Progenitor cell of endocrine pancreas (in vitro differentiated cells): ENCODE data around the gene C3orf80. TPM values are rescaled to one million over a fixed set of nuclear protein-coding genes. Genes with fewer than 3 reads are reported as not detected.
A peak's percentile ranks its signal among the peaks of the same experiment; 100 is the strongest.
"Not testable (repeated sequence)": the region's sequence is repeated elsewhere in the genome, so short reads cannot be mapped to it uniquely, and the experiment has no call there.

Experiments used
- DNase-seq: peaks from one replicate; pipeline ENCODE4 v3.0.0; 2021; ENCODE audit warnings: low spot score; ENCODE audit not compliant: unreplicated experiment
- H3K27ac Mint-ChIP-seq: 2 replicates; pipeline ENCODE4 v1.8.0; 2021; ENCODE audit warnings: mild to moderate bottlenecking, moderate library complexity, mixed read lengths
- H3K27me3 Mint-ChIP-seq: 2 replicates; pipeline ENCODE4 v1.8.0; 2021; ENCODE audit warnings: mixed read lengths
- H3K36me3 Mint-ChIP-seq: 2 replicates; pipeline ENCODE4 v1.8.0; 2022; ENCODE audit warnings: mixed read lengths; ENCODE audit not compliant: insufficient read depth
- H3K4me1 Mint-ChIP-seq: 2 replicates; pipeline ENCODE4 v1.8.0; 2021; ENCODE audit warnings: low read depth, mixed read lengths
- H3K4me3 Mint-ChIP-seq: 2 replicates; pipeline ENCODE4 v1.8.0; 2021; ENCODE audit warnings: low read depth, mild to moderate bottlenecking, moderate library complexity, mixed read lengths
- H3K9me3 Mint-ChIP-seq: 2 replicates; pipeline ENCODE4 v1.8.0; 2021; ENCODE audit warnings: low read depth, mixed read lengths
- total RNA-seq: library from RNA; stranded (reverse); gene quantifications from 2 replicates; pipeline ENCODE4 v1.2.1, GENCODE V29; 2021
- TF ChIP-seq, protein P1 (sequence below): fragments of 200-600 bp; sonication (generic); IDR thresholded peaks from one replicate; pipeline ENCODE4 v1.5.0; 2021; ENCODE audit warnings: antibody characterized with exemption, mild to moderate bottlenecking; ENCODE audit not compliant: unreplicated experiment

The C3orf80 gene
- total RNA-seq, 1 donor from 2014 or later = 0.50 TPM

DNA sequence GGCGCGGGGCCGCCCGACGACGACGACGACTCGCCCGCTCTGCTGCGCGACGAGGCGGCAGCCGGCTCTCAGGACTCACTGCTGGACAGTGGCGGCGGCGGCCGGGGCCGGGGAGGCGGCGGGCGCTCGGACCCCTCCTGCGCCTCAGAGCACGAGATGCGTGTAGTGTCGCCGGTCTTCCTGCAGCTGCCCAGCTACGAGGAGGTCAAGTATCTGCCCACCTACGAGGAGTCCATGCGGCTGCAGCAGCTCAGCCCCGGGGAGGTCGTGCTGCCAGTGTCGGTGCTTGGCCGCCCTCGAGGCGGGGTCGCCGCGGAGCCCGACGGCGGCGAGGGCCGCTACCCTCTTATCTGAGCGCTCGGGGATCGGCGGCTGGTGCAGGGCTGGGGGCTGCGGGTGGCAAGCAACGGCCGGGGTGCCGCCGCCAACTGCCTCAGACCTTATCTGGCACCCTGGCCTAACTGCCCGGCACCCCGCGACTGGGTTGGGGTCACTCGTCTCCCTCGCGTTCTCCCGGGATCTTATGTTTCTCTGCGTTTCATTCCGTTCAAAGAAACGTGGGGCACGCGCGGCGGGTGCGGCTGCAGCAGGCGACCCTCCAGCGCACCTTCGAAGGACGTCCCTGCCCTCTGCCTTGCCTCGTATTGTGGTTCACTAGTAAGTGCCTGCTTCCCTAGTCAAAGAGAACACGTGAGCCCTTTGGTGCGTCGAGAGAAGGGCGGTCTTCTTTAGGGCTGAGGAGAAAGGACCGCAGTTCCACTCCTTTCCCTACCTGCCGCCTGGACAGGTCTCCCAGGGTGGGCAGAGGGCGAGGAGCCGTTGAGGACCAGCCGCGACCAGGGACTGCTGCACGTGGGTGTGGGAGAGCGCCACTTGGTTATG lies 1.0 kb downstream of the C3orf80 start:
- peak overlapping the region; percentile 70 for H3K4me3 Mint-ChIP-seq
- H3K4me1 Mint-ChIP-seq = peaks cover 7% of the 10 kb centered on the region
- no peaks in the 10 kb centered on the region for H3K36me3 Mint-ChIP-seq
- H3K27ac Mint-ChIP-seq = no peak overlapping the region
- peak; percentile 32 for DNase-seq
- no peaks in the 10 kb centered on the region for H3K9me3 Mint-ChIP-seq
- TF ChIP-seq, protein P1, sequence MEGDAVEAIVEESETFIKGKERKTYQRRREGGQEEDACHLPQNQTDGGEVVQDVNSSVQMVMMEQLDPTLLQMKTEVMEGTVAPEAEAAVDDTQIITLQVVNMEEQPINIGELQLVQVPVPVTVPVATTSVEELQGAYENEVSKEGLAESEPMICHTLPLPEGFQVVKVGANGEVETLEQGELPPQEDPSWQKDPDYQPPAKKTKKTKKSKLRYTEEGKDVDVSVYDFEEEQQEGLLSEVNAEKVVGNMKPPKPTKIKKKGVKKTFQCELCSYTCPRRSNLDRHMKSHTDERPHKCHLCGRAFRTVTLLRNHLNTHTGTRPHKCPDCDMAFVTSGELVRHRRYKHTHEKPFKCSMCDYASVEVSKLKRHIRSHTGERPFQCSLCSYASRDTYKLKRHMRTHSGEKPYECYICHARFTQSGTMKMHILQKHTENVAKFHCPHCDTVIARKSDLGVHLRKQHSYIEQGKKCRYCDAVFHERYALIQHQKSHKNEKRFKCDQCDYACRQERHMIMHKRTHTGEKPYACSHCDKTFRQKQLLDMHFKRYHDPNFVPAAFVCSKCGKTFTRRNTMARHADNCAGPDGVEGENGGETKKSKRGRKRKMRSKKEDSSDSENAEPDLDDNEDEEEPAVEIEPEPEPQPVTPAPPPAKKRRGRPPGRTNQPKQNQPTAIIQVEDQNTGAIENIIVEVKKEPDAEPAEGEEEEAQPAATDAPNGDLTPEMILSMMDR = no peak
- peaks cover 58% of the 10 kb centered on the region for H3K27me3 Mint-ChIP-seq

DNA sequence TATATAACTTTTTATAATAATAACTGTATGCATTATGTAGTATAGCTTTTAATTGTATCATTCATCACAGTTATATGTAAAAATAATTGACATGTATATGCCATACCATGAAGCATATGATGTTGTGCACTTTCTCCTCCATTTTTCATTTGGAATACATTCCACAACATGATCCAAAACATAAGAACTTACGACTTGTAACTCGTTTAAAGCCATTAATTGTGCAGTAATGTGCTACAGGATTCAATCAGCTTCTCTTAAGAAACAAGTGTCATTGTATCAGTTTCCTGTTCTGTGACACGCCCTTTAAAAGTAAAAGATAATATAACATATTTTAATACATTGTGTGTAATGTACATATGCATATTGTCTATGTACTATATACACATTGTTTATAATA lies 2.2 kb downstream of the C3orf80 start:
- H3K4me3 Mint-ChIP-seq = no peak overlapping the region
- H3K9me3 Mint-ChIP-seq = no peaks in the 10 kb centered on the region
- peaks cover 7% of the 10 kb centered on the region for H3K4me1 Mint-ChIP-seq
- H3K27me3 Mint-ChIP-seq = peaks cover 58% of the 10 kb centered on the region
- TF ChIP-seq, protein P1 = no peak
- no peaks in the 10 kb centered on the region for H3K36me3 Mint-ChIP-seq
- no peak for DNase-seq
- H3K27ac Mint-ChIP-seq = no peak overlapping the region

DNA sequence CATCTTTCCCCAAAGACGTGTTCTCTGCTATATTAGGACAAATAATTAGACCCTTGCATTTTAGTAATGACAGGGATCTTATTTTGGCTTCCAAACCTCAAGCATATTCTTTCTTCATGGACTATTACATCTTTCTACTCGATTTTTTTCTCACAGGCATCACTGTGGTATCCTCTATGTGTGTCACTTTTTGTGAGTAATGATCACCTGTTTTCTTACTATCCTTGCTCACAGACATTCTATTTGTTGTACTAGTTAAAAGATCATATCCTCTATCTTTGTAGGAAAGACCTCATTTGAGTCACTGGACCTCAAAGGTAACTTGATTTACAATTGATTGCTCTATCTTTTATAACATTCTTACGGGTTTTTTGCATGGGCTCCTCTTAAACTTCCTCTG lies 6.8 kb downstream of the C3orf80 start:
- TF ChIP-seq, protein P1 = no peak
- H3K36me3 Mint-ChIP-seq = no peaks in the 10 kb centered on the region
- no peaks in the 10 kb centered on the region for H3K9me3 Mint-ChIP-seq
- H3K27me3 Mint-ChIP-seq = peaks cover 30% of the 10 kb centered on the region
- no peak overlapping the region for H3K4me3 Mint-ChIP-seq
- H3K27ac Mint-ChIP-seq = no peak overlapping the region
- DNase-seq = no peak
- no peaks in the 10 kb centered on the region for H3K4me1 Mint-ChIP-seq

DNA sequence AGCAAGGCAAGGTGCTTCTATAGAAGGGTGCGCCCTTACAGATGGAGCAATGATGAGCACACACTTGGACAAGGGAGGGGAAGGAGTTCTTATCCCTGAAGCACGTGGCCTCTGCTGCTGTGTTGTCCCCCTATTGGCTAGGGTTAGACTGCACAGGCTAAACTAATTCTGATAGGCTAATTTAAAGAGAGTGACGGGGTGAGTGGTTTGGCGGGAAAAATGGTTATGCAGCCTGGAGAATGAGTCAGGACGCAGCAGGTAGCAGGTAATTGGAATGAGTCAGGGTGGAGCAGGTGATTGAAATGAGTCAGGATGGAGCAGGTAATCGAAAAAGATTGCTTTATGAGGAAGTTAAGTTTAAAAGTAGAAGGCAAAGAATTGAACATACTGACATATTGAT lies 15.5 kb downstream of the C3orf80 start:
- not testable (repeated sequence) for H3K27me3 Mint-ChIP-seq, H3K4me3 Mint-ChIP-seq, H3K36me3 Mint-ChIP-seq, H3K27ac Mint-ChIP-seq, H3K4me1 Mint-ChIP-seq, DNase-seq
- H3K9me3 Mint-ChIP-seq = peaks cover 27% of the 10 kb centered on the region

DNA sequence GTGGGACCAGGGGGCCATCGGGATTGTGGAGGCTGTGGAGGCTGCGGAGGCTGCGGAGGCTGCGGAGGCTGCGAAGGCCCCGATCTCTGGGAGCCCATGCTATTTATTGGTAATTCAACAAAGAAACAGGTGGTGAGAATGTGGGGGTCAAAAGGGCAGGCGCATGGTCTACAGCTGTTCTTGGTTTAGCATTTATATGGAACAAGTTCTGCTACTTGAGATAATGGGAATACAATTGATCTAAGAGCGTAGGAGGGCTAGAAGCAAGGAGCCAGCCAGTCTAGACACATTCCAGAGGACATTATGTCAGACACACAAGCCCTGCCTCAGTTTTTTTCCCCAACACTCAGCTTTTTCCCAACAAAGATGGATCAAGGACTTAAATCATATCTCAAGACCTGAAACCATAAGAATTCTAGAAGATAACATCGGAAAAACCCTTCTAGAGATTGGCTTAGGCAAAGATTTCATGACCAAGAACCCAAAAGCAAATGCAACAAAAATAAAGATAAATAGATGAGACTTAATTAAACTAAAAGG lies 20.1 kb downstream of the C3orf80 start:
- H3K27ac Mint-ChIP-seq = no peak overlapping the region
- H3K4me1 Mint-ChIP-seq = no peaks in the 10 kb centered on the region
- H3K36me3 Mint-ChIP-seq = no peaks in the 10 kb centered on the region
- H3K27me3 Mint-ChIP-seq = no peaks in the 10 kb centered on the region
- H3K4me3 Mint-ChIP-seq = no peak overlapping the region
- DNase-seq = no peak
- peaks cover 27% of the 10 kb centered on the region for H3K9me3 Mint-ChIP-seq
- TF ChIP-seq, protein P1 = no peak

DNA sequence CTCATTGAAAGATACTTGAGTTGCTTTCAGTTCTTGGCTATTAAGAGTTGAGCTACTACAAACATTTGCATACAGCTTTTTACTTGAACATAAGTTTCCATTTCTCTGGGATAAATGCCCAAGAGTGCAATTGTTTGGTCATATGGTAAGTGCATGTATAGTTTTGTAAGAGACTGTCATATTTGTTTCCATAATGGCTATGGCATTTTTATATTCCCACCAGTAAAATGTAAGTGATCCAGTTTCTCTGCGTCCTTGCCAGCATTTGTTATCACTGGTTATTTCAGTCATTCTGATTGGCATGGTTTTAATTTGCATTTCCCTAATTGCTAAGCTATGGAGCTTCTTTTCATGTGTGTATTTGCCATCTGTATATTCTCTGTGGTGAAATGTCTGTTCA lies 22.5 kb downstream of the C3orf80 start:
- peaks cover 21% of the 10 kb centered on the region for H3K9me3 Mint-ChIP-seq
- H3K4me1 Mint-ChIP-seq = peaks cover 3% of the 10 kb centered on the region
- TF ChIP-seq, protein P1 = no peak
- H3K4me3 Mint-ChIP-seq = no peak overlapping the region
- no peak for DNase-seq
- H3K27me3 Mint-ChIP-seq = no peaks in the 10 kb centered on the region
- no peak overlapping the region for H3K27ac Mint-ChIP-seq
- no peaks in the 10 kb centered on the region for H3K36me3 Mint-ChIP-seq
